ENCODE results near the gene HOXC5. TPM values are rescaled to one million over a fixed set of nuclear protein-coding genes. Genes with fewer than 3 reads are reported as not detected.

Gene HOXC5
- polyA plus RNA-seq, 1 donor: 0.52 TPM

- no peak for DNase-seq (ENCODE audit: low read depth)
Measured at GRCh38 chr12:53995378-53996239, 37.2 kb upstream of the HOXC5 start.

DNA sequence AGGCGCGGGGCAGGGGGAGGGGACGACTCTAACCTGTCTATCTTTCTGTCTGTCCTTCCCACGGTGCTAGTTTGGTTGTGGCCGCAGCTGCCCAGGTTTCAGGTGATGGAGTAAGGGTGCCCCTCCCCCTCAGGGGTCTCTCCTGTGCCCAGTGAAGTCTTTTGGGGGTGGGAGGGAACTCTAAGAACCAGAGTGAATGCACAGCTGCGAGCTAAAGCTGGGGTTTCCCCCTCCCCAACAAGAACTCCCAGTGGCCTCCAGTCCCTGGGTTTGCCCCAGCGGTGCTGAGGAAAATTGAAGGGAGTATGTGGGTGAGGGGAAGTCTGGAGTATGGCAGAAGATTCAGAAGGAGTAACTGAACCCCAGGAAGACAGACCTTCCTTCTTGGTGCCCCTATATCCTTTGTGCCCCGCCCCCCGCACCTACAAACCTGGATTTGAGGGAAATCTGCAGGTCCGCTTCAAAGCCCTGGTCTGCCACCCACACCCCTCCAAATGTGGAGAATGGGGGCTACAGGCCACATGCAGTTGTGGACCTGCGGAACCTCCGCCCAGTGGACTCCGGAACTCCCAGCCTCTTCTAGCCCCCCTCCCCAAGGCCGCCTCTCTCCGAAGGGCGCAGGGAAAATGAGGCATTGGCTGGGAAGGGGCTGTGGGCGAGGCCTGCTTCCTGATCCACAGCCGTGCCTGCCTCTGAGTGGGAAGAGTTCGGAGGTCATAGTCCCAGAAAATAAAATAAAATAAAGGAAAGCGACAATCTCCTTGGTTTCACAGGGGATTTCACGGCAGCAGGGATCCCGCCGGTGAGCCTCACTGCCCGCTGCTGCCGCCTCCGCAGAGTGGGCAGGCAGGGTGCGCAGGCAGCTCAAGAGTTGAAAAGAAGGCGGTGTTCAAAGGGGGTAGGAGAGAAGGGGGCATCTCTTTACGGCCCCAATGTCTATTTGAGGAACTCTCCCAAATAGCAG, 36.3 kb upstream of the HOXC5 start:
- DNase-seq (ENCODE audit: low read depth): no peak

DNA sequence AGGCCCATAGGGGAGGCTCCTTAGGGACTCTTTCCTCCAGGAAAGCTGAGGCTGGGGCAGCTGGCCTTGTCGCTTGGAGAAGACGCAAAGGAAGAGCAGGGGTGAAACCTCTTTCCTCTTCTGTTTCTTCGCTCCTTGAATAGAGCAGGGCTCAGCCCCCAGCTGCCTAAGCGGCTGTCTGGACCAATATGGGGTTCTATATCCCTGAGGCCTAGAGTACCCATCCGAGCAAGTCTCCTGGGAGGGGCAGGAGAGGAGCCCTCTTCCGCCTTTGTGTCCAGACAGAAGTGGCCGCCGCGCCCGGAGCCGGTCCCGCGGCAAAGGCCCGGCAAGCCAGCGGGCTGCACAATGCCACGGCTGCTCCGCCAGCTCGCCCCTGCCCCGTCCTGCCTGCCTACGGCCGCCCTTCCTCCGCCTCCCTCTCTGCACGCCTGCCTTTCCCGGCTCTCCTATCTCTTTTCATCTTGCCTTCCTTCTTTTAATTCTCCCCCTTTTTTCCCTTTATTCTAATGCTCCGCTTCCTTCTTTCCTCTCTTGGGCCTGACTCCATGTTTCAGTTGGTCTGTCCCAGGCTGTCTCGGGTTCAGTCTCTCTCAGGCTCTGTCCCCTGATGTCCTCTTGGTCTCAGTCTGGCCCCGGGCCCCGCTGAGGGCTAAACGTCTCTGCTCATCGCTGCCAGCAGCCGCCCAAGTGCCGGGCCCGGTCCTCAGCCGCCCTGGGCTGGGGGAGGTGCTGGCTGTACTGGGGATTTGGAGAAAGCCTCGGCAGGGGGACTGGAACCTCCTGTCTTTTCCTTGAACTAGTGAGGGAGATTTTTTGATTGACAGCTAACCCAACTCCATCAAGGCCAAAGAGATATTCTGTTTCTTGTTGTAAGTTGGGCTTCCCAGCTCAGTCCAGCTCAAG, 35.4 kb upstream of the HOXC5 start:
- DNase-seq (ENCODE audit: low read depth): no peak

DNA sequence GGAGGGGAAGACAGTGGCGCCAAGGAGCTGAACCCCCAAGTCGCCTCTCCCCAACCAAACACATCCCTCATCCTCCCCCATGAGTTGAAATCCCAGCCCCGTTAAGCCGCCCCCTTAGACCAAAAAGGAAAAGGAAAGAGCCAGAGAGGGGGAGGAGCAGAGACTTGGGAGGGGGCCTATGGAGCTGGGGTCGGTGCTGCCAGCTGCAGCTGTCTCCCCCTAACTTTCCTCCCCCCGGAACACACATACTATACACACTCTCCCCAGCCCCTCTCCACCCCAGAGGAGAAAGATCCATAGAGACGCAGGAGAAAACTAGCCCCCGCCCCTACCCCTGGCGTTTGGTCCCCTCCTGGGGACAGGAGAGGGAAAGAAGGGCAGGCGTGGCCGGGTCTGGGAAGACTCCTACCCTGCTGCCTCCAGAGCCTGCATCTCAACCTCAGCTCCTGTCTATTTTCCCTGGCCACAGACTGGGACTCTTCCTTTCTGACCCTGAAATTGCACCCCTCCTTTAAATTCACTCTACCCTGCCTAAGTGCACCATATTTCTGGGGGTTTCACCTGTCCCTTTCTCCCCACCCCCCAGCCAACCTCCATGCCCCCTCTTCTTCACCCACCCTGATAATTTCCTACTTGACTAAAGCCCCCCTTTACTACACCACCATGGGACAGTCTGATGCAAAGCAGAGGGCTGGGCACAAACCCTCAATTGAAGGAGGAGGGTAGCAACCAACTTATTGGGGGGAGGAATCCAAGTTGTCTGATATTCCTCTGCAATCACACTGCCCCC, 34.5 kb upstream of the HOXC5 start:
- DNase-seq (ENCODE audit: low read depth): no peak

GRCh38 chr12:53998900-53999236, 34.0 kb upstream of the HOXC5 start:
- no peak for DNase-seq (ENCODE audit: low read depth)

DNA sequence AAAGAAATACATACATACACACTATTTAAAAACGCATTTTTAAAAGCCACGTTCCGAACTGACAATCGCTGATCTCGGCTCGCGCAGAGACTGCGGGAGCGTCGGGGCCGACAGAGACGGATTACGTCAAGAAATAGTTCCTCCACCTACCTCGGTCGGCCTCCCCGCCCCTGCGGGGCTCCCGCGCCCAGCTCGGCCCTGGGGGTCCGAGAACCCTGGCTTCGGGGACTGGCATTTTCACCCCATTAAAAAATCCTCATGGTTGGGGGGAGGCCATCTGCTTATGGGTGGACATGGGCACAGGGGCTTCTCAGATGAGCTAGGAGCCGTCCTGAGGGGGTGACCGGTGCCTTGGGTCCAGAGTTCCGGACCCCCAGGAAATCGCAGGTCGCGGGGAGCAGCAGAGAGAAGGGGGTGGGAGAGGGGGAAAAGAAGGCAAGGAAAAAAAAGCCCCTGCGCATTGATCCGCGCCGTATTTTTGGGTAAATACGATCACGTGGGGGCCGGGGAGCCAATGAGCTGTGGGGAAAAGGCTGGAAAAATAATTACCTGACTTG, 33.2 kb upstream of the HOXC5 start:
- no peak for DNase-seq (ENCODE audit: low read depth)

- DNase-seq (ENCODE audit: low read depth): no peak
Measured at GRCh38 chr12:54000116-54001114, 32.4 kb upstream of the HOXC5 start, which contains the start of gene HOXC9. Gene HOXC9 (plus strand): TSS chr12:54000161. CDS start chr12:54000189, 28 bp downstream.

- no peak for DNase-seq (ENCODE audit: low read depth)
Measured at GRCh38 chr12:54001283-54002187, 31.3 kb upstream of the HOXC5 start.

DNA sequence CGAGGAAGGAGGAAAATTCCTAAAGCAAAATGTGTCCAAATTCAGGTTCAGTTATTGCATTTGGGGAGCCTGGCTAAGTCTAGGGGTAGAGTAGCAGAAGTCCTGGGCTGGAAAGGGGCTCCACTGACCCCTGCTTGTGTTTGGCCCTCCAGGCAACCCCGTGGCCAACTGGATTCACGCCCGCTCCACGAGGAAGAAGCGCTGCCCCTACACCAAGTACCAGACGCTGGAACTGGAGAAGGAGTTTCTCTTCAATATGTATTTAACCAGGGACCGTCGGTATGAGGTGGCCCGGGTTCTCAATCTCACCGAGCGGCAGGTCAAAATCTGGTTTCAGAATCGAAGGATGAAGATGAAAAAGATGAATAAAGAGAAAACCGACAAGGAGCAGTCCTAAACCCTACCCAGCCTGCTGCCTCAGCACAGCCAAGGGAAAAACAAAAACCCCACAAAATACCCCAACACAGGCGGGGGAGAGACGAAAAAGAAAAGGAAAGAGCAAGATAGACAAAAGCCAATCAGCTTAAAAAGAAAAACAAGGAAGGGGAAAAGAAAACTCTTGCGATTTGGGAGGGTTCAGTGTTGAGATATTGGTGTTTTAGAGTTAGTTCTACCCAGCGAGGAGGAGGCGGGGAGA, 30.5 kb upstream of the HOXC5 start:
- no peak for DNase-seq (ENCODE audit: low read depth)

DNA sequence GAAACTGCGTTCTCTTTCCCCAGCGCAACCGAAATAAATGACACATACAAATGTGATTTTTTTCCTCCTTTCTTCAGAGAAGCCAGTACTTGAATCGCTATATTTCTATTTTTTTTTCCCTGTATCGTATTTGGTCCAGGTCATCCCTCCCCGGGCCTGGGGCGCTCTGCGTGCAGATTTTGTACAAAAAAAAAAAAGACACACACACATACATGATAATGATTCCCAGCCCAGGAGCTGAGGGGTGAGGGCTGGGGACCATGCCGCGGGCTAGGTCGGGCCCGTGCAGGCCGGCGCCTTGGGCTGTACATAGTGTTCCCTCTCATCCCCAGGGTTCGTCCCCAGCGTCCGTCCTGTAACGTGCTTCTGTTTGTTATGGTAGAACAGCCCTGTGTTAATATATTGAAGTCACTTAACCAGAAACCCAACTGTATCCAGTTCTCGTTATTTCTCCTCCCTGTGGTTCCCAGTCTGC, 29.9 kb upstream of the HOXC5 start:
- DNase-seq (ENCODE audit: low read depth): no peak

DNA sequence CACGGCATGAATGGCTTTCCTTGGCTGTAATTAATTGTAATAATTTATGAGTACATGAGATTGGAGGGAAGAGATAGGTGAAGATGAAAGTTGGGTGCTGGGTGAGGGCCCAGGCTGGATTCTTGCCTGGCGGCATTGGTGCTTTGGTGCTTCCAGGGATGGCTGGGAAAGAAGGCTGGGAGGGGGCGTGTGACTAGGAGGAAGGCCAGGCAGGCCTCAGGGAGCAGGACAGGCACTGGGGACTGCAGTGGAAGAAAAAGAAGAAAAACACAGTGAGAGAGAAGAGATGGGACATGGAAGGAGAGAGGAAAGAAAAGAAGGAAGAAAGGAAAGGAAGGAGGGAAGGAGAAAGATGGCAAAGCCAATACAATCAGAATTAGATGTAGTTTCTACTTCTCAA, 29.2 kb upstream of the HOXC5 start:
- DNase-seq (ENCODE audit: low read depth): no peak

DNA sequence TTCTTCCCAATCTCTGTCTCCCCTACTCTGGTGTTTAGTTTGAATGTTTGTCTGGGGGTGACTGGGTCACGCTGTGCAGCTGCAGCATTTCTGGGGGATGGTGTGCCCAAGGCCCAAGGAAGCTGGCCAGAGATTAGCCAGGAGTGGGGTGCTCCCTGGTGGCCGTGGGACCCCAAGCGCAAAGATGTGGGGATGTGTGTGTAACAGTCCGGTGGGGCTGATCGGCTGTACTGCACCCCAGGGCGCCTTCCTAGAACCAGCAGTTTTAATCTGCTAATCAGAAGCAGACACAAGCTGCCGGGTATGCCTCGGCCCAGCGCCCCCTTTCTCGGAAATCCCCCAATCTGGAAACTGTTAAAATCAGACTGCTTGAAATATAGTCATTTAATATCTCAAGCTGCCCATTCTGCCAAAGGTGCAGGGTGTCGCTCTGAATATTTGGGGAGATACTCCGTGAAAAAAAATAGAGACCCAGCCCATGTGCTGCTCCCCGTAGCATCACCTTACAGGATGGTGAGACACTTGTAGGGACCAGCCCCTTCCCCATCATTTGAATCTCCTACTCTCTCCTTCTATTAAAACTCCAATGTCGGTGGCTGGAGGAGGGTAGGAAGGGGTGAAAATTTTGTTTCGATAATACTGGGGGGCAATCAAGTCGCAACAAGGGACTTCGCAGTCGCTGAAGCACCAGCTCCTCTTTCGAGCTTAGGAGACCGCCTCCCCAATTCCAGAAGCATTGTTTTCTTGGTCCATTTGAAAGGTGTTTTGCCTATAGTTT, 28.6 kb upstream of the HOXC5 start:
- DNase-seq (ENCODE audit: low read depth): no peak

GRCh38 chr12:54004841-54005530, 27.9 kb upstream of the HOXC5 start:
- no peak for DNase-seq (ENCODE audit: low read depth)

- DNase-seq (ENCODE audit: low read depth): no peak
Measured at GRCh38 chr12:54005531-54005852, 27.4 kb upstream of the HOXC5 start.

DNA sequence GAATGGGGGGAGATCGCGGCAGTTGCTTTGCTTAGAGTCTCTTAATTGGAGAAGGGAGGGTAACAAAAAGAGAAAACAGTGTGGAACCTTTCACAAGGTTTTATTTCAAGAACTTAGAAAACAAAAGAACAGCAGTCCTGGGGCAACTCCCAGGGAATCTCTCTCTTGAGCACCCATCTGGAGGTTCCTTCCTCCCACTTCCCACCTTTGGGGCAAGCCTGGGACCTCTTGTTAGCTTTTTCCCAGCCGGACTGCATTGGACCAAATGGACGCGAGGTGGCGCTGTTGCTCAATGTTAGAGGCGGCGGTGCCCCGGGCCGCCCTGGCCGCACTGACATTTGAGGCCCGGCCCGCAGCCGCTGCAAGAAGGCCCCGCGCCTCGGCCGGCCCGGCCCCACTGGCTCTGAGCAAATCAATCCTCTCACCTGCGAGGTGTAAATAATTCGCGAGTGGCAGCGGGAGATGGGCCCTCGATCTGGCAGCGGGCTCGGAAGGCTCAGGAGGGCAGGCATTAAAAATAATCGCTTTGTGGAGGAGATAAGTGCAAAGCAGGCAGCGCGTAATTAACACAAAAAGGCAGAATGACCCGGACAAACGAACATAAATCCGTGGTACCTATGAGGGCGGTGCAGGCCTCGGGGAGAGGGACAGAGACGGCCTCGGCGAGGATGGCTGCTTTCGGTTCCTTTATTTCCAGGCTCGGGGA, 26.8 kb upstream of the HOXC5 start:
- peak; percentile 44 for DNase-seq (ENCODE audit: low read depth)

All from forelimb muscle (tissue), 1 donor.